Measurements from ENCODE around the gene VTI1A. TPM values are rescaled to one million over a fixed set of nuclear protein-coding genes. Genes with fewer than 3 reads are reported as not detected.

The VTI1A gene
- total and polyA plus RNA-seq, 7 donors = 9.9 to 31.5 (median 20.1) TPM

GRCh38 chr10:112801004-112801403 lies 354.0 kb downstream of the VTI1A start:
- no peaks in the 10 kb centered on the region for H3K9me3 ChIP-seq
- no peaks in the 10 kb centered on the region for H3K27me3 ChIP-seq (ENCODE audit: insufficient read depth in 3 of 3, low read length in 2 of 3)
- no peak overlapping the region for H3K27ac ChIP-seq
- WGBS, 3 donors = 81 to 94% (median 92%) methylated on average over 3 of the region's 3 CpGs
- no peak for ATAC-seq
- no peak for DNase-seq
- TF ChIP-seq CTCF (IDR thresholded peaks at IDR 0.05) = no peak
- no peaks in the 10 kb centered on the region for H3K4me1 ChIP-seq
- intact Hi-C loops (cut with DNase I) = no loop called here
- H3K36me3 ChIP-seq (ENCODE audit: insufficient read depth in 1 of 2, low read depth in 1 of 2) = no peaks in the 10 kb centered on the region
- no peak overlapping the region for H3K4me3 ChIP-seq

DNA sequence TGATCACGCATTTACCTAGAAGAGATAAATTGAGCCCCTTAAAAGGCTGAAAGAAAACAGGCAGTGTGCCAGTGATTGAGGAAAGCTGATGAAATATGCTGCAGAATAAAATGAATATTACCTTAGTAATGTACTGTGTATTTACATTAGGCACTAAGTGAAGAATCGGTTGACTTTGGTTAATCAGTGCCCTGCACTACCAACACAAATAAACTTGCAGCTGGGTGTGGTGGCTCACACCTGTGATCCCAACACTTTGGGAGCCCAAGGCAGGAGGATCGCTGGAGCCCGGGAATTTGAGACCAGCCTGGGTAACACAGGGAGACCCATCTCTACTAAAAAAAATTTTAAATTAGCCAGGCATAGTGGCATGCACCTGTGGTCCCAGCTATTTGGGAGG lies 354.7 kb downstream of the VTI1A start:
- Histone ChIP-seq H3K27me3 (ENCODE audit: insufficient read depth in 3 of 3, low read length in 2 of 3) (no peaks in the 10 kb centered on the region), H3K9me3 (no peaks in the 10 kb centered on the region), H3K36me3 (ENCODE audit: insufficient read depth in 1 of 2, low read depth in 1 of 2) (no peaks in the 10 kb centered on the region), H3K27ac (no peak overlapping the region), H3K4me1 (no peaks in the 10 kb centered on the region), H3K4me3 (no peak overlapping the region)
- TF ChIP-seq CTCF (IDR thresholded peaks at IDR 0.05) = no peak
- no peak for ATAC-seq
- intact Hi-C loops (cut with DNase I) = no loop called here
- WGBS, 3 donors = 97 to 99% (median 98%) methylated on average over 4 of the region's 4 CpGs
- no peak for DNase-seq

DNA sequence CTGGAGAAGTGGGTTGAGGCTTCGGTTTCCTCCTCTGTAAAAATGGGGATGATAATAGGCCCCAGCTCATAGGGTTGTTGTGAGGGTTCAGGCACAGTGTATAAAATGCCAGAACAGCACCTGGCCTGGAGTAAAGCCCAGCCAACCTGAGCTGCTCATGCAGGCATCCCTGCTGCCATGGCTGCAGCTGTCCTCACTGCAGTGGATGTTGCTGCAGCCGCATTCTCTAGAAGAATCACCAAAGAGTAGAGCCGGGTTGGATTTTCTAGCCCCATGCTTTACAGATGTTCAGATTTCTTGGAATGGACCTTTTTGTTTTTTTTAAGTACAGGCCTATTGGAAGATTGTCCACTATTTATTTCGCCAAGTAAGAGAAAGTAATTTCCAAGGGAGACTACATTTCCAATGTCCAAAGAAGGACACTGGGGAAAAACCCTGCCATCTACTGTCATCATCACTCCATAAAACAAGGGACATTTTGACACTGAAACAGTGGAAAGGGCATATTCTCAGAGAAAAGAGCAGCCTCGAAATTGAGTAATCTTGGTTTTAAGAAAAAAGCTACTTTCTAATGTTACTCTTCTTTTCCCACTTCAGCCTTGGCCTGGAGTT lies 355.5 kb downstream of the VTI1A start:
- intact Hi-C loops (cut with DNase I) = no loop called here
- Histone ChIP-seq H3K36me3 (ENCODE audit: insufficient read depth in 1 of 2, low read depth in 1 of 2) (no peaks in the 10 kb centered on the region), H3K4me3 (no peak overlapping the region), H3K27me3 (ENCODE audit: insufficient read depth in 3 of 3, low read length in 2 of 3) (no peaks in the 10 kb centered on the region), H3K4me1 (no peaks in the 10 kb centered on the region), H3K9me3 (no peaks in the 10 kb centered on the region), H3K27ac (no peak overlapping the region)
- no peak for ATAC-seq
- 81 to 88% (median 83%) methylated on average over 5 of the region's 5 CpGs for WGBS, 3 donors
- no peak for TF ChIP-seq CTCF (IDR thresholded peaks at IDR 0.05)
- no peak for DNase-seq

DNA sequence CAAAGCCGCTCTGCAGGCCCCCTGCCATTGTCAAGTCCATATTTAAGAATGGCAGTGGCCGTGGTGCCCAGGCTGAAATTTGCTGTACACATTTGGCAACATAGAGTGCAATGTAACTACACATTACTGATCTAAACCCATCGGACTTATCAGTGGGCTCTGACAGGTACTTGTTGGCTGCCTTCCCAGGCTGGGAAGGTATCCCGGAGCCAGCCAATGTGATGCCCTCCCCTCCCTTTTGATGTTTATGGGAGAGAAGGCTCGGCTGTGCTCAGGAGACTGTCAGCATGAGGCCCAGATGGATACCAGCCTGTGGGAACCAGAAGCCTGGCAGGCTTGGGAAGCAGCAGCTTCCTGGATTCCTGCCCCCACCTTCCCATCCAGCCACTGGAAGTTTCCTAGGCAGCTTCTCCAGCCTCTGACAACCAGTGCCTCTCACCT lies 357.0 kb downstream of the VTI1A start:
- no peaks in the 10 kb centered on the region for H3K36me3 ChIP-seq (ENCODE audit: insufficient read depth in 1 of 2, low read depth in 1 of 2)
- no peak for TF ChIP-seq CTCF (IDR thresholded peaks at IDR 0.05)
- WGBS, 3 donors = 60 to 72% (median 61%) methylated on average over 5 of the region's 5 CpGs
- H3K27ac ChIP-seq = no peak overlapping the region
- no peaks in the 10 kb centered on the region for H3K27me3 ChIP-seq (ENCODE audit: insufficient read depth in 3 of 3, low read length in 2 of 3)
- no peaks in the 10 kb centered on the region for H3K9me3 ChIP-seq
- intact Hi-C loops (cut with DNase I) = no loop called here
- ATAC-seq (no peak), DNase-seq (no peak)
- H3K4me1 ChIP-seq = no peaks in the 10 kb centered on the region
- H3K4me3 ChIP-seq = no peak overlapping the region

GRCh38 chr10:112805254-112805590 lies 358.2 kb downstream of the VTI1A start:
- WGBS, 3 donors = 91 to 96% (median 94%) methylated on average over 4 of the region's 4 CpGs
- no peaks in the 10 kb centered on the region for H3K36me3 ChIP-seq (ENCODE audit: insufficient read depth in 1 of 2, low read depth in 1 of 2)
- H3K27ac ChIP-seq = no peak overlapping the region
- no peak for TF ChIP-seq CTCF (IDR thresholded peaks at IDR 0.05)
- DNase-seq (no peak), ATAC-seq (no peak)
- no peaks in the 10 kb centered on the region for H3K27me3 ChIP-seq (ENCODE audit: insufficient read depth in 3 of 3, low read length in 2 of 3)
- no peaks in the 10 kb centered on the region for H3K9me3 ChIP-seq
- H3K4me3 ChIP-seq = no peak overlapping the region
- no peaks in the 10 kb centered on the region for H3K4me1 ChIP-seq
- intact Hi-C loops (cut with DNase I) = no loop called here
